Smooth muscle cell (in vitro differentiated cells): ENCODE measurements around the gene VAMP2. TPM values are rescaled to one million over a fixed set of nuclear protein-coding genes. Genes with fewer than 3 reads are reported as not detected.

ENCODE experiments used
- DNase-seq: peaks from one replicate; lab custom pipeline; 2025; ENCODE audit not compliant: unreplicated experiment; lab: John Stamatoyannopoulos, UW
- H2AFZ ChIP-seq: fragments of 200-600 bp; sonication (generic); 2 replicates; pipeline ENCODE4 v1.6.0; 2016; ENCODE audit warnings: antibody characterized with exemption, low read depth, mild to moderate bottlenecking
- H3F3A ChIP-seq: fragments of 200-600 bp; sonication (generic); 2 replicates; pipeline ENCODE4 v1.6.0; 2017; ENCODE audit warnings: antibody characterized with exemption, low read depth
- H3K27ac ChIP-seq: fragments of 200-600 bp; sonication (generic); 2 replicates; pipeline ENCODE4 v1.5.1; 2016; ENCODE audit warnings: low read depth, mild to moderate bottlenecking
- H3K27me3 ChIP-seq: fragments of 200-600 bp; sonication (generic); 2 replicates; pipeline ENCODE4 v1.6.1; 2016; ENCODE audit warnings: low read depth, mild to moderate bottlenecking
- H3K36me3 ChIP-seq: fragments of 200-600 bp; sonication (generic); 2 replicates; pipeline ENCODE4 v1.5.1; 2016; ENCODE audit warnings: low read depth
- H3K4me1 ChIP-seq: fragments of 200-600 bp; sonication (generic); 2 replicates; pipeline ENCODE4 v1.5.1; 2016; ENCODE audit warnings: low read depth
- H3K4me2 ChIP-seq: fragments of 200-600 bp; sonication (generic); 2 replicates; pipeline ENCODE4 v1.6.0; 2016; ENCODE audit warnings: mild to moderate bottlenecking
- H3K4me3 ChIP-seq: fragments of 200-600 bp; sonication (generic); 2 replicates; pipeline ENCODE4 v1.5.1; 2016; ENCODE audit warnings: mild to moderate bottlenecking
- H3K79me2 ChIP-seq: fragments of 200-600 bp; sonication (generic); 2 replicates; pipeline ENCODE4 v1.6.0; 2016; ENCODE audit warnings: low read depth, mild to moderate bottlenecking
- H3K9ac ChIP-seq: fragments of 200-600 bp; sonication (generic); 2 replicates; pipeline ENCODE4 v1.6.0; 2016; ENCODE audit warnings: low read depth
- H3K9me3 ChIP-seq: fragments of 200-600 bp; sonication (generic); replicated peaks from 2 replicates; pipeline ENCODE4 v1.5.1; 2016; ENCODE audit warnings: low read depth
- H4K20me1 ChIP-seq: fragments of 200-600 bp; sonication (generic); 2 replicates; pipeline ENCODE4 v1.6.0; 2016; ENCODE audit warnings: low read depth
- WGBS: methylation state at CpG from one replicate; pipeline ENCODE4 v1.1.7; 2016; ENCODE audit warnings: low lambda C conversion rate; 5-methylcytosine and 5-hydroxymethylcytosine counted together
- polyA plus RNA-seq: library from polyadenylated mRNA; unstranded; fragments of >200 nt; fragmentation: Nextera tagmentation; extraction: Ambion mirVana; gene quantifications from 2 replicates; pipeline ENCODE4 v1.2.1, GENCODE V29; 2016
- total RNA-seq: library from RNA; depleted of rRNA; stranded (reverse); fragments of >200 nt; gene quantifications from 2 replicates; pipeline ENCODE4 v1.2.3, GENCODE V29; 2014
- TF ChIP-seq, protein P1 (sequence below): fragments of 200-600 bp; sonication (generic); IDR thresholded peaks from 2 replicates; pipeline ENCODE4 v1.5.1; 2017; ENCODE audit warnings: borderline replicate concordance, mild to moderate bottlenecking, antibody characterized with exemption; ENCODE audit not compliant: insufficient read depth, poor library complexity, severe bottlenecking

The VAMP2 gene
- total and polyA plus RNA-seq, 2 experiments from 2014 or later: 8.1 to 20.1 TPM

DNA sequence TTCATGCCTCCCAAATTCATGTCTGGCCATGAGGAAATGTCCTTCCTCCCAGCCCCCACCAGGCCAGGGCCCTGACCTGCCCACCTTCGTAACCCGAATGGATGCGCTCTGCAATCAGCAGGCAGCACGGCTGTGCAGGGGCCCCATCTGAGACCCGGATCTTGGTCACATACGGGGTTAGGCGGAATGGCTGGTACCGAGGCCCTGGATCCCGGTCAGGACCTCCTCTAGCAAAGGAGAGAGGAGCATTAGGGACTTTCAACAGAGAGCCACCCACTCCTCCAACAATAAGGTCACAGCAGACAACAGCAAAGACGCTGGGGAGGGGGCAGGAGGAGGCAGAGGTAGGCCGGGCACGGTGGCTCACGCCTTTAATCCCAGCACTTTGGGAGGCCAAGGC, 14.2 kb downstream of the VAMP2 start:
- no peak overlapping the region for H3K4me3 ChIP-seq
- peaks cover 10% of the 10 kb centered on the region for H3F3A ChIP-seq
- no peak overlapping the region for H3K9ac ChIP-seq
- peaks cover 9% of the 10 kb centered on the region for H3K4me1 ChIP-seq
- H2AFZ ChIP-seq: no peak overlapping the region
- H3K27ac ChIP-seq: no peak overlapping the region
- no peak overlapping the region for H3K4me2 ChIP-seq
- H3K79me2 ChIP-seq: peaks cover 10% of the 10 kb centered on the region
- peaks cover 5% of the 10 kb centered on the region for H3K36me3 ChIP-seq
- peaks cover 90% of the 10 kb centered on the region for H4K20me1 ChIP-seq
- no peaks in the 10 kb centered on the region for H3K27me3 ChIP-seq
- no peaks in the 10 kb centered on the region for H3K9me3 ChIP-seq
- TF ChIP-seq, protein P1, sequence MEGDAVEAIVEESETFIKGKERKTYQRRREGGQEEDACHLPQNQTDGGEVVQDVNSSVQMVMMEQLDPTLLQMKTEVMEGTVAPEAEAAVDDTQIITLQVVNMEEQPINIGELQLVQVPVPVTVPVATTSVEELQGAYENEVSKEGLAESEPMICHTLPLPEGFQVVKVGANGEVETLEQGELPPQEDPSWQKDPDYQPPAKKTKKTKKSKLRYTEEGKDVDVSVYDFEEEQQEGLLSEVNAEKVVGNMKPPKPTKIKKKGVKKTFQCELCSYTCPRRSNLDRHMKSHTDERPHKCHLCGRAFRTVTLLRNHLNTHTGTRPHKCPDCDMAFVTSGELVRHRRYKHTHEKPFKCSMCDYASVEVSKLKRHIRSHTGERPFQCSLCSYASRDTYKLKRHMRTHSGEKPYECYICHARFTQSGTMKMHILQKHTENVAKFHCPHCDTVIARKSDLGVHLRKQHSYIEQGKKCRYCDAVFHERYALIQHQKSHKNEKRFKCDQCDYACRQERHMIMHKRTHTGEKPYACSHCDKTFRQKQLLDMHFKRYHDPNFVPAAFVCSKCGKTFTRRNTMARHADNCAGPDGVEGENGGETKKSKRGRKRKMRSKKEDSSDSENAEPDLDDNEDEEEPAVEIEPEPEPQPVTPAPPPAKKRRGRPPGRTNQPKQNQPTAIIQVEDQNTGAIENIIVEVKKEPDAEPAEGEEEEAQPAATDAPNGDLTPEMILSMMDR: no peak
- DNase-seq: no peak
- 96% methylated on average over 13 of the region's 13 CpGs for WGBS

DNA sequence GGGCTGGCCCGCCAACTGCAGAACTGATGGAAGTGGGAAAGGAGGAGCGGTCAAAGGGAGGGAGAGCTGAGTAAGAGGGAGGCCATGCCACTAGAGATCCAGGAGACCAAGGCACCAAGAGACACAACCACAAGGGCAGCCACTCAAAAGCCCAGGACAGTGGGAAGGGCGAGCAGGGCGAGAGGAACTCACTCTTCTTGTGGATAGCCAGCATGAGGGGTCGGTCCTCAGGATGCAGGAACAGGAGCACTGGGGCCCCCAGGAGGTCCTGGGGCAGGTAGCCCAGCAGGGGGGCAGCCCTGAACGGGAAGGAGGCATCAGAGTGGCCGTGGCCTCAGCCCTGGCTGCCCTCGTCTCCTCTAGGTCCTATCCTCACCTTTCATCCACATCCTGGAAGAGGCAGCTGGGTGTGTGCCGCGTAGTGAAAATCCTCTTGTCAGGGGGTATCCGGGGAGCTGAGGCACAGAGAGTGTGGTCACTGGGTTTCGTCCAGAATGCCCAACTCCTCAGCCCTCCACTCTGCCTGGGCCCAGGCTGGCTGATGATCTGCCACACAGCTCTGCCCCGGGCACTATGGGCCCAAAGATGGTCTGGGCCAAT, 14.8 kb downstream of the VAMP2 start:
- H3K4me1 ChIP-seq: peaks cover 5% of the 10 kb centered on the region
- H3K79me2 ChIP-seq: peaks cover 10% of the 10 kb centered on the region
- DNase-seq: no peak
- TF ChIP-seq, protein P1: no peak
- H3K9ac ChIP-seq: no peak overlapping the region
- H3K27ac ChIP-seq: no peak overlapping the region
- peaks cover 86% of the 10 kb centered on the region for H4K20me1 ChIP-seq
- 95% methylated on average over 13 of the region's 13 CpGs for WGBS
- peaks cover 5% of the 10 kb centered on the region for H3K36me3 ChIP-seq
- no peaks in the 10 kb centered on the region for H3K9me3 ChIP-seq
- H3K4me2 ChIP-seq: no peak overlapping the region
- no peak overlapping the region for H2AFZ ChIP-seq
- peaks cover 5% of the 10 kb centered on the region for H3F3A ChIP-seq
- H3K27me3 ChIP-seq: no peaks in the 10 kb centered on the region
- H3K4me3 ChIP-seq: no peak overlapping the region

DNA sequence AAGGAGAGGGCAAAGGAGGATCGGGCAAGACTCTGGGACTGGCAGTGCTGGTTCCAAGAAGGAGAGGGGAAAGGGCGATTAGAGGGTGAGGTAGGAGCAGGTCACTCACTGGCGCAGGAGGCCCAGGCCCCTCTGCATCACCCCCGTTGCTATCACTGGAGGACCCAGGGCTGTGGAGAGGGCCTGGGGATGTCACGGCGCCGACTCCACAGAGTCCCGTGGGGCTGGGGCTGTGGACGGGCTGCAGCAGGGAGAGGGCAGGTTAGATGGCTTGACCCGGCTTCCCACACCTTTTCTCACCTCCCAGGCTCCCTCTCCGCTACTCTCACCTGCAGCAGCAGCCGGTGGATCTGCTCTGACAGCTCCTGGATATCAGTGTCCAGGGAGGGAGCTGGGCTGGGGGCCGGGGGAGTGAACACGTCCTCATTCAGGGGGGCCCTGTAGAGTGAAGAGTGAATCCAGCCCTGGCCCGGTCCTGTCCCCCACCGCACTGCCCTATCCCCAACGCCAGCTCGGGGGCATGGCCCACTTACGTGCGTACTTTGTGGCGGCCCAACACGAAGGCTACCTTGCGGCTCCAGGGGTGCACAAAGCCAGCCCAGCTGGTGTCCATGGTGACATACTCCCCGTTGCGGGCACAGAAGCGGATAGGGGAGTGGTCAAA, 15.5 kb downstream of the VAMP2 start:
- Histone ChIP-seq H3F3A (peaks cover under 1% of the 10 kb centered on the region), H3K9ac (no peak overlapping the region), H3K4me2 (no peak overlapping the region), H3K4me3 (no peak overlapping the region), H2AFZ (no peak overlapping the region), H3K27me3 (no peaks in the 10 kb centered on the region), H3K27ac (no peak overlapping the region), H3K4me1 (no peaks in the 10 kb centered on the region), H4K20me1 (peaks cover 80% of the 10 kb centered on the region), H3K9me3 (no peaks in the 10 kb centered on the region), H3K79me2 (peaks cover 10% of the 10 kb centered on the region), H3K36me3 (peaks cover 5% of the 10 kb centered on the region)
- TF ChIP-seq, protein P1: no peak
- DNase-seq: no peak
- WGBS: 94% methylated on average over 26 of the region's 26 CpGs
